Testis (tissue), 3 donors: ENCODE measurements around the gene CTRB1. TPM values are rescaled to one million over a fixed set of nuclear protein-coding genes. Genes with fewer than 3 reads are reported as not detected.
"Not testable (repeated sequence)": the region's sequence is repeated elsewhere in the genome, so short reads cannot be mapped to it uniquely, and the experiment has no call there.

Source experiments
- DNase-seq: peaks from one replicate; pipeline ENCODE4 v3.0.0-alpha.2; 2019
- H3K27ac ChIP-seq, 2 donors: fragments of 200-600 bp; sonication (generic); one replicate each; pipeline ENCODE4 v1.5.1; 2019
- H3K27me3 ChIP-seq: fragments of 200-600 bp; sonication (generic); one replicate; pipeline ENCODE4 v1.5.1; 2019
- H3K36me3 ChIP-seq: fragments of 200-600 bp; sonication (generic); one replicate; pipeline ENCODE4 v1.5.1; 2017; ENCODE audit warnings: low read depth; ENCODE audit errors: missing control alignments
- H3K4me1 ChIP-seq: fragments of 200-600 bp; sonication (generic); one replicate; pipeline ENCODE4 v1.5.1; 2019
- H3K4me3 ChIP-seq, 2 donors: fragments of 200-600 bp; sonication (generic); one replicate each; pipeline ENCODE4 v1.5.1; 2017 to 2019
- H3K9me3 ChIP-seq: fragments of 200-600 bp; sonication (generic); one replicate; pipeline ENCODE4 v1.5.1; 2017
- POLR2A ChIP-seq: fragments of 450-650 bp; IDR thresholded peaks from one replicate; pipeline ENCODE4 v1.6.1; 2017; ENCODE audit warnings: antibody characterized with exemption, mild to moderate bottlenecking, moderate library complexity
- WGBS, 2 donors: methylation state at CpG; one replicate each; pipeline ENCODE4 v1.1.5; 2018; 5-methylcytosine and 5-hydroxymethylcytosine counted together
- intact Hi-C: fragments of 100-400 bp; cut with DNase I; formaldehyde crosslinking; loops from one replicate; pipeline ENCODE4 v1.15.1; 2023; ENCODE audit warnings: low total_unique reads
- polyA plus RNA-seq: library from polyadenylated mRNA; stranded (reverse); fragments of 350-450 nt; fragmentation: Illumina TruSeq; extraction: RNeasy Lipid Tissue Mini Kit (QIAGEN cat#74804); gene quantifications from one replicate; pipeline ENCODE4 v1.2.3, GENCODE V29; 2014; ENCODE audit warnings: low read depth, low replicate concordance; ENCODE audit not compliant: insufficient read depth
- total RNA-seq, 2 donors: library from RNA; depleted of rRNA; stranded (reverse); fragments of >200 nt; gene quantifications; one replicate each; pipeline ENCODE4 v1.2.3, GENCODE V29; 2016
- TF ChIP-seq, protein P1 (sequence below), 3 experiments: fragments of 450-650 bp in 2 of 3; fragments of 200-600 bp in 1 of 3; sonication (generic) in 1 of 3; IDR thresholded peaks; one replicate each; pipeline ENCODE4 v1.5.1; 2016 to 2019; ENCODE audit warnings: antibody characterized with exemption in 3 of 3, mild to moderate bottlenecking in 2 of 3, moderate library complexity in 1 of 3

Gene CTRB1
- total and polyA plus RNA-seq, 3 donors from 2014 or later, result 1.2 TPM; not detected in 2

DNA sequence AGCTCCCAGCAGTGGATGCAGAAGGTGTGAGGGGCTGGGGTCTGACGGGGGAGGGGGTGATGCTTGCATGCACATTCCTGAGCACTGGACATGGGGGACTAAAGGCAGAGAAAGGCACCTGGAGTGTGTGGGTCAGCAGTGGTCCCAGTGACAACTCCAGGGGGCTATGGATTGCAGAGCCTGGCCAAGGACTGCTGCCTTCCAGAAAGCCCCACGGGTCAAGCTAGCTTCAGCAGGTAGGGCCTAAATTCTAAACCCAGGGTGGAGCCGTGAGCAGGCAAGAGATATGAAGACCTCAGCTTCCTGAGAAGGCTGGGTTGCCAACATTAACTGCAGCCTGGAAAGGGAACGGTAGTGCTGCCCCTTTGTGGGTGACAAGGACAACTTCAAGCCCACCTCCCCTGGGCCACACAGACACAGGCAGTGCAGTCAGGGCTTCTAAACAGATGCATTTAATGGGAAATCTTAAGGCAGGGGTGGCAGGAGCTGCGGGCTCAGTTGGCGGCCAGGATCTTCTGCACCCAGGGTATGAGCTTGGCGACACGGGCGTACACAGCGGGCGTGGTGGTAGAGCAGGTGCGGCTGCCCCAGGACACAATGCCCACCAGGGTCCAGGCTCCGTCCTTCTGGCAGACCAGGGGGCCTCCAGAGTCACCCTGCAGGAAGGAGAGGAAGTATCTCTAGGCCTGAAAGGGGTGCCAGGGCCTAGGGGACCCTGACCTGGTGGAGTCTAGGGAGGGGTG lies 14.9 kb upstream of the CTRB1 start:
- no peak for DNase-seq
- WGBS, 2 donors, result 79 to 83% methylated on average over 8 to 13 of the region's 13 CpGs
- no peaks in the 10 kb centered on the region for H3K27me3 ChIP-seq
- peaks cover 5% of the 10 kb centered on the region for H3K4me1 ChIP-seq
- H3K9me3 ChIP-seq, result no peaks in the 10 kb centered on the region
- no peak overlapping the region for H3K4me3 ChIP-seq
- no peak for TF ChIP-seq POLR2A
- TF ChIP-seq, protein P1, sequence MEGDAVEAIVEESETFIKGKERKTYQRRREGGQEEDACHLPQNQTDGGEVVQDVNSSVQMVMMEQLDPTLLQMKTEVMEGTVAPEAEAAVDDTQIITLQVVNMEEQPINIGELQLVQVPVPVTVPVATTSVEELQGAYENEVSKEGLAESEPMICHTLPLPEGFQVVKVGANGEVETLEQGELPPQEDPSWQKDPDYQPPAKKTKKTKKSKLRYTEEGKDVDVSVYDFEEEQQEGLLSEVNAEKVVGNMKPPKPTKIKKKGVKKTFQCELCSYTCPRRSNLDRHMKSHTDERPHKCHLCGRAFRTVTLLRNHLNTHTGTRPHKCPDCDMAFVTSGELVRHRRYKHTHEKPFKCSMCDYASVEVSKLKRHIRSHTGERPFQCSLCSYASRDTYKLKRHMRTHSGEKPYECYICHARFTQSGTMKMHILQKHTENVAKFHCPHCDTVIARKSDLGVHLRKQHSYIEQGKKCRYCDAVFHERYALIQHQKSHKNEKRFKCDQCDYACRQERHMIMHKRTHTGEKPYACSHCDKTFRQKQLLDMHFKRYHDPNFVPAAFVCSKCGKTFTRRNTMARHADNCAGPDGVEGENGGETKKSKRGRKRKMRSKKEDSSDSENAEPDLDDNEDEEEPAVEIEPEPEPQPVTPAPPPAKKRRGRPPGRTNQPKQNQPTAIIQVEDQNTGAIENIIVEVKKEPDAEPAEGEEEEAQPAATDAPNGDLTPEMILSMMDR (IDR thresholded peaks at IDR 0.05), result no peak
- intact Hi-C loops, result no loop called here
- no peaks in the 10 kb centered on the region for H3K36me3 ChIP-seq
- no peak overlapping the region for H3K27ac ChIP-seq

DNA sequence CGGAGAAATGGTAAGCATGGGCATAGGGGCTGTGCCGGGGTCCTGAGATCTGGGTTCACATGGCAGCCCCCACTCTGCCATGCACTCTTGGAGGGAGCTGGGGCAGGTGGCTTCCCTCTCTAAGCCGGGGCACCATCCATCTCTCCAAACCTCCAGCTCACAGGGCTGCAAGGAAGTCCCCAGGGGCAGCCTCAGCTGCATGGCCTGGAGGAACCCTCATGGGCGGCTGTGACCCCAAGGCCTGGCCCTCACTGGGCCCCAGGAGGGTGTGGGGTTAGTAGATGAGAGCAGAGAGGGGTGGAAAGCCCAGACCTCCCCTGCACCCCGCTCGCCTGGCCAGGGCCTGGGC lies 14.4 kb upstream of the CTRB1 start:
- Histone ChIP-seq H3K9me3 (no peaks in the 10 kb centered on the region), H3K27ac (no peak overlapping the region), H3K4me3 (no peak overlapping the region), H3K27me3 (no peaks in the 10 kb centered on the region), H3K36me3 (no peaks in the 10 kb centered on the region), H3K4me1 (peaks cover 5% of the 10 kb centered on the region)
- TF ChIP-seq, protein P1 (IDR thresholded peaks at IDR 0.05), result no peak
- no peak for TF ChIP-seq POLR2A
- DNase-seq, result no peak
- WGBS, 2 donors, result 96% methylated on average over 5 of the region's 6 CpGs; no CpG with 5 or more reads in 1 of the 2 donors
- intact Hi-C loops, result no loop called here

DNA sequence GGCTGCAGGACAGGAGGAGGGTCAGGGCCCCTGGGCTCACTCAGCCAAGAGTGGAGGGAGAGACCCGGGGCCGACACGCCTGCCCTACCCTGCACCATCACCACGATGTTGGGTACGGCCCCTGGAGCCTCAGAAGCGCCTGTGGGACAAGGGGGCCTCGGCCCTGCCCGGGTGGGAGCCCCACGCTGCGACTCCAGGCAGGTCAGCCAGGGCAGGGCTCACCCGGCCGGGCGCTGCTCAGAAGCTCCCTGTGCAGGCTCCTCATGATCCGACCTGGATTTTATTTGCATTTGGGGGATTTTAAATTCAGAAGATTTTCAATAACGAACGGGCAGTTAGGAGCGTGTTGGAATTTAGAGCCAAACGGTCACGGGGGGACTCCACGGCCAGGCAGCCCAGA lies 13.9 kb upstream of the CTRB1 start:
- DNase-seq, H3K4me3 ChIP-seq, H3K36me3 ChIP-seq, H3K27ac ChIP-seq, H3K27me3 ChIP-seq, H3K4me1 ChIP-seq, intact Hi-C loops, H3K9me3 ChIP-seq: not testable (repeated sequence)
- WGBS, 2 donors, result no CpG with 5 or more reads among the region's 20 CpGs

DNA sequence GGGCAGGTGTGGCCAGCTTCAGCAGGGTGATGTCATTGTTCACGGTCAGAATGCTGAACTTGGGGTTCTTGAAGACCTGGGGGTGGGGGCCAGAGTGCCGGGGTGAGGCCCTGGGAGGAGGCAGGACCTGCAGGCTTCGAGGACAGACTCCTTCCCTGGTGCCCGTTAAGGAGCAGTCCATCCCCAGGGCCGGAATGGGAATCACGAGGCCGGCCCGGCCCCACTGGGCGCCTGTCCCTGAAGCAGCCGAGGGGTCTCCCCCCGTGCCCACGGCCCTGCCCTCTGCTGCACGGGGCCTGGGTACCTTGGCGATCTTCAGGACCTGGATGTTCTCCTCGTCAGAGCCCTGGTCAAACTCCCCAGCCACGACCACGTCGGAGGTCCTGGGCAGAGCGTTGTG lies 13.3 kb upstream of the CTRB1 start:
- H3K27me3 ChIP-seq, H3K27ac ChIP-seq, H3K9me3 ChIP-seq, DNase-seq, H3K36me3 ChIP-seq, H3K4me1 ChIP-seq, intact Hi-C loops, H3K4me3 ChIP-seq: not testable (repeated sequence)
- 92% methylated on average over 11 of the region's 19 CpGs; no CpG with 5 or more reads in 1 of the 2 donors for WGBS, 2 donors

DNA sequence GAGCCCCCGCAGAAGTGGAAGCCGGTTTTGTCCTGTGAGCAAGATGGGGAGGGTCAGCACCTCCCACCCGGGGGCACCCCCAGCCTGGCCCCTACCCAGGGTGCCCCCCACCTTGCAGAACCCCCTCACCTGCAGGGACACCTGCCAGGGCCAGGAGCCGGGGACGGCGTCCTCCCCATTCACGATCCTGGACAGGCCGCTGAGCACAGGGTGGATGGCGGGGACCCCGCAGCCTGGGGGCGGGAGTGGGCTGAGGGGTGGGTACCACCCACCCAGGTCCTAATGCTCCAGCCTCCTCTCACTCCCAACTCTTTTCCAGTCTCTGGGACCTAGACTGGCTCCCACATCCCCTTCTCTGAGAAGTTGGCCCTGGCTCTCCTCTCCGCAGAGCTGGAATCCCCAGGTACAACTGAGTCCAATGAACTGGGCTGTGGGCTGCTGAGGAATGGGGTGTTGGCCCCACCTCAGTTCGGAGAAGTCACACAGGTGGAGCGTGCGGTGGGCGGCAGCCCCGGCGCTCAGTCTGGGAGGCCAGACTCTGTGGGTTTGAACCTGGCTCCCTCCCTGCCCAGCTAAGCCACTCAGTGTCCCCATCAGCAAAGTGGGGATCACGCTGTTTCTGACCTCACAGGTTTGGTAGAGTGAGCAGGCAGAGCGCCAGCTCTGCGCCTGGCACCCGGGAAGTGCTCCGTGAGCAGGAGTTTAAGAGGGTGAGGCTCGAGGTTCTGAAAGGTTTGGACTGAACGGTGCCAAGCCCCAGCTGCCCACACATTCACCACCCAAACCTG lies 12.6 kb upstream of the CTRB1 start:
- not testable (repeated sequence) for H3K4me1 ChIP-seq, H3K27me3 ChIP-seq, H3K27ac ChIP-seq, H3K36me3 ChIP-seq, DNase-seq, H3K4me3 ChIP-seq, H3K9me3 ChIP-seq
- 77 to 90% methylated on average over 9 to 19 of the region's 25 CpGs for WGBS, 2 donors
- intact Hi-C loops, result loop anchor here (2.0 kb wide), 1 partner anchor 19 kb away; no protein-coding TSS in a partner anchor

DNA sequence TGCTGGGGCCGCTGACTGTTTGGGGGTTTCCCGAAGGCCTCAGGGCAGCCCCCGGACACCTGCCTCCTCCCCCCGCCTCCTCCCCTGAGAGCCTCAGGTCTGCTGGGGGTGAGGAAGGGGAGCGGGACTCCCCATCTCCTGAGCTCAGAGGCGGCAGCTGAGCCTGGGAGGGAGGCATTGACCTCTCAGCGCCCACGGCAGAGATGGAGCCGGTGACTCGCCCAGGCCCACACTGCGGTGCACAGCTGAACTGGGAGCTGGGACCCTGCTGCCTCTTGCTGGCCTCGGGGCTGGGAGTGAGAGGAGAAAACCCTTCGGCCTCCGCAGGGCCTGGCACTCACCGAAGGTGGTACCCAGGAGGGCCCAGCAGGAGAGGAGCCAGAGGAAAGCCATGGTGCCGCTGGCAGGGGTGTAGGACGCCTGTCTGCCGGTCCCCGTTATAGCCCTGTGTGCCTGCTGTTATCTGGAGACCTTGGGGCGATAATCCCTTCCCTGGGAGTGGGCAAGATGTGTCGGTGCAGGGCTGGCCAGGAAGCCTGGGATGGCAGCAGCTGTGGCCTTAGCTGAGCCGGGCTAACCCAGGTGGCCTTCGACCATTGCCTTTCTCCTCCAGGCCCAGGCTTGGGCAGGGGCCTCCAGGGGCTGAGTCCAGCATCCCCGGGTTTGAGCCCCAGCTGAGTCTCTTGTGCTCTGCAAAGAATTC lies 11.9 kb upstream of the CTRB1 start, which contains the start of gene CTRB2:
Gene CTRB2 (minus strand): TSS at position 413 of the 703 bp plus-strand sequence. CDS start 20 bp downstream, at position 393.
- WGBS, 2 donors, result 72 to 80% methylated on average over 11 to 21 of the region's 24 CpGs
- no peak for TF ChIP-seq POLR2A
- TF ChIP-seq, protein P1 (IDR thresholded peaks at IDR 0.05), result no peak
- H3K27me3 ChIP-seq, result no peaks in the 10 kb centered on the region
- intact Hi-C loops, result loop anchor here (2.0 kb wide), 1 partner anchor 18 kb away; no protein-coding TSS in a partner anchor
- no peaks in the 10 kb centered on the region for H3K36me3 ChIP-seq
- H3K9me3 ChIP-seq, result no peaks in the 10 kb centered on the region
- H3K4me3 ChIP-seq, result no peak within 1 kb of the TSS
- no peaks in the 10 kb centered on the region for H3K4me1 ChIP-seq
- no peak within 1 kb of the TSS for H3K27ac ChIP-seq
- DNase-seq, result no peak
